GM12878 (cell line): Measurements from ENCODE around the gene SMG6. TPM values are rescaled to one million over a fixed set of nuclear protein-coding genes. Genes with fewer than 3 reads are reported as not detected.

Source experiments
- ATAC-seq: fragments of 200-7000 bp; cut with Tn5 transposase; 3 replicates; pipeline ENCODE4 v1.9.1; 2020; ENCODE audit warnings: mild to moderate bottlenecking, moderate library complexity
- BruUV-seq: library from RNA; stranded (reverse); fragments of 400-500 nt; replicated peaks from 2 replicates; lab custom pipeline; 2021; lab: Mats Ljungman, UMichigan
- CTCF ChIA-PET: fragments of 300-600 bp; sonication (Branson Sonifier 250); formaldehyde crosslinking; extraction: SDS; loops from one replicate; lab custom pipeline; 2021; ENCODE audit warnings: inconsistent platforms; lab: Yijun Ruan, JAX
- POLR2A ChIA-PET: fragments of 350-600 bp; formaldehyde crosslinking; extraction: SDS; loops from one replicate; lab custom pipeline; 2021; ENCODE audit warnings: inconsistent platforms; lab: Charles Lee
- RAD21 ChIA-PET: fragments of 300-600 bp; sonication (Branson Sonifier 250); formaldehyde crosslinking; loops from one replicate; lab custom pipeline; 2023; ENCODE audit warnings: antibody characterized with exemption; ENCODE audit not compliant: unreplicated experiment; lab: Charles Lee
- SMC1A ChIA-PET: fragments of 300-600 bp; sonication (Branson Sonifier 250); formaldehyde crosslinking; loops from one replicate; lab custom pipeline; 2023; ENCODE audit not compliant: unreplicated experiment, uncharacterized antibody; lab: Charles Lee
- DNase-seq: peaks from one replicate; pipeline ENCODE4 v3.0.0-alpha.2; 2011; ENCODE audit warnings: low read depth, low spot score
- FAIRE-seq: peaks from 3 replicates; lab custom pipeline; 2011; peaks lifted over from hg19 to GRCh38; lab: Jason Lieb, UNC
- H2AFZ ChIP-seq: 2 replicates; pipeline ENCODE4 v1.6.0; 2011; ENCODE audit warnings: low read depth, low read length, control low read depth; ENCODE audit not compliant: control insufficient read depth
- H3K27ac ChIP-seq: 2 replicates; pipeline ENCODE4 v1.5.1; 2011; ENCODE audit warnings: control low read depth; ENCODE audit not compliant: control insufficient read depth, insufficient read depth
- H3K27me3 ChIP-seq, 2 experiments: replicated peaks in 1 of 2; 2 replicates each; pipeline versions ENCODE4 v1.6.0 to v1.6.1; 2011; ENCODE audit warnings: low read length in 1 of 2; ENCODE audit not compliant: control insufficient read depth in 2 of 2, insufficient read depth in 2 of 2
- H3K36me3 ChIP-seq, 2 experiments: 2 replicates each; pipeline ENCODE4 v1.5.1; 2011; ENCODE audit warnings: low read length in 1 of 2; ENCODE audit not compliant: control insufficient read depth in 2 of 2, insufficient read depth in 2 of 2
- H3K4me1 ChIP-seq: 2 replicates; pipeline ENCODE4 v1.6.1; 2011; ENCODE audit warnings: mild to moderate bottlenecking, low read length, moderate library complexity, mixed read lengths; ENCODE audit not compliant: control insufficient read depth, insufficient read depth
- H3K4me2 ChIP-seq: 2 replicates; pipeline ENCODE4 v1.6.0; 2011; ENCODE audit warnings: control low read depth; ENCODE audit not compliant: control insufficient read depth, insufficient read depth
- H3K4me3 ChIP-seq: fragments of 200-600 bp; sonication (generic); 2 replicates; pipeline ENCODE4 v1.5.1; 2016
- H3K79me2 ChIP-seq: 2 replicates; pipeline ENCODE4 v1.6.0; 2011; ENCODE audit warnings: low read length; ENCODE audit not compliant: control insufficient read depth, insufficient read depth
- H3K9ac ChIP-seq: 2 replicates; pipeline ENCODE4 v1.8.0; 2011; ENCODE audit warnings: low read length, control low read depth, mixed read lengths; ENCODE audit not compliant: control insufficient read depth, insufficient read depth
- H3K9me3 ChIP-seq: replicated peaks from 3 replicates; pipeline ENCODE4 v1.5.1; 2011; ENCODE audit warnings: mild to moderate bottlenecking, low read length; ENCODE audit not compliant: control insufficient read depth, insufficient read depth
- H4K20me1 ChIP-seq: 2 replicates; pipeline ENCODE4 v1.6.0; 2011; ENCODE audit not compliant: control insufficient read depth, insufficient read depth
- CHD2 ChIP-seq: IDR thresholded peaks from 2 replicates; pipeline ENCODE4 v1.6.1; 2011; ENCODE audit warnings: low read depth, low read length, improper control_type of control experiment, borderline replicate concordance
- CTCF ChIP-seq, 3 experiments: IDR thresholded peaks in 2 of 3; conservative IDR thresholded peaks in 1 of 3; 2 replicates each; pipeline ENCODE4 v1.5.1; 2011; ENCODE audit warnings: low read depth in 3 of 3, low read length in 3 of 3, mild to moderate bottlenecking in 3 of 3, control low read depth in 2 of 3, moderate library complexity in 2 of 3, inconsistent platforms in 1 of 3, mixed read lengths in 1 of 3; ENCODE audit not compliant: control insufficient read depth in 2 of 3, insufficient read depth in 1 of 3; ENCODE audit errors: extremely low read depth in 1 of 3
- JUNB ChIP-seq: IDR thresholded peaks from 2 replicates; pipeline ENCODE4 v1.6.1; 2016; ENCODE audit warnings: antibody characterized with exemption, mild to moderate bottlenecking
- MYB ChIP-seq: fragments of 150-350 bp; IDR thresholded peaks from 2 replicates; pipeline ENCODE4 v1.6.1; 2014; ENCODE audit warnings: mild to moderate bottlenecking, low read depth, low read length, borderline replicate concordance
- SMC3 ChIP-seq: IDR thresholded peaks from 2 replicates; pipeline ENCODE4 v1.6.1; 2011; ENCODE audit warnings: low read length, improper control_type of control experiment, borderline replicate concordance
- WRNIP1 ChIP-seq: IDR thresholded peaks from 2 replicates; pipeline ENCODE4 v1.6.1; 2011; ENCODE audit warnings: low read depth, low read length, improper control_type of control experiment, borderline replicate concordance
- ZNF24 ChIP-seq: fragments of 450-650 bp; IDR thresholded peaks from 2 replicates; pipeline ENCODE4 v1.6.1; 2017; ENCODE audit warnings: antibody characterized with exemption, mild to moderate bottlenecking
- ZNF274 ChIP-seq: IDR thresholded peaks from one replicate; pipeline ENCODE4 v1.8.0; 2011; ENCODE audit not compliant: insufficient read length, insufficient read depth
- ZNF622 ChIP-seq: fragments of 450-650 bp; IDR thresholded peaks from 2 replicates; pipeline ENCODE4 v1.6.1; 2017; ENCODE audit warnings: mild to moderate bottlenecking, inconsistent platforms
- WGBS: methylation state at CpG from one replicate; pipeline ENCODE4 v1.1.6; 2016; ENCODE audit warnings: low lambda C conversion rate; ENCODE audit not compliant: insufficient replicate concordance, insufficient coverage; ENCODE audit errors: missing lambda C conversion rate; 5-methylcytosine and 5-hydroxymethylcytosine counted together
- in situ Hi-C: fragments of 300-500 bp; cut with MboI; formaldehyde crosslinking; loops from 9 replicates; pipeline ENCODE4 v1.14.3; 2018; ENCODE audit warnings: mixed read lengths
- intact Hi-C: fragments of 100-400 bp; cut with micrococcal nuclease; formaldehyde crosslinking; loops from one replicate; pipeline ENCODE4 v1.14.2; 2022; ENCODE audit not compliant: unreplicated experiment
- polyA plus RNA-seq, 11 experiments: library from polyadenylated mRNA; depleted of rRNA in 4 of 11; unstranded in 6 of 11; stranded (reverse) in 5 of 11; fragments of >200 nt; fragmentation: Nextera tagmentation in 4 of 11; fragmentation: Illumina TruSeq in 1 of 11; extraction: Ambion mirVana in 4 of 11; extraction: Trizol in 1 of 11; gene quantifications; 1 replicate in 1 of 11; 2 replicates in 10 of 11; pipeline versions ENCODE4 v1.2.1 to v1.2.3, GENCODE V29; 2011 to 2016; ENCODE audit warnings: inconsistent platforms in 2 of 11, missing spikeins in 2 of 11, low read depth in 1 of 11
- total RNA-seq, 4 experiments: library from RNA; depleted of rRNA in 3 of 4; stranded (reverse); fragments of >200 nt in 3 of 4; fragmentation: Illumina TruSeq in 1 of 4; extraction: Trizol in 1 of 4; gene quantifications; 2 replicates each; pipeline versions ENCODE4 v1.2.1 to v1.2.3, GENCODE V29; 2013 to 2021
- TF ChIP-seq, protein P1 (sequence below): IDR thresholded peaks from 2 replicates; pipeline ENCODE4 v1.6.1; 2012; ENCODE audit warnings: low read depth, low read length, improper control_type of control experiment

SMG6 gene
- total and polyA plus RNA-seq, 10 of the 15 experiments (the other 5 are each of a cell fraction or from before 2014, with no cell fraction given): 0.58 to 28.7 (median 15.7) TPM

DNA sequence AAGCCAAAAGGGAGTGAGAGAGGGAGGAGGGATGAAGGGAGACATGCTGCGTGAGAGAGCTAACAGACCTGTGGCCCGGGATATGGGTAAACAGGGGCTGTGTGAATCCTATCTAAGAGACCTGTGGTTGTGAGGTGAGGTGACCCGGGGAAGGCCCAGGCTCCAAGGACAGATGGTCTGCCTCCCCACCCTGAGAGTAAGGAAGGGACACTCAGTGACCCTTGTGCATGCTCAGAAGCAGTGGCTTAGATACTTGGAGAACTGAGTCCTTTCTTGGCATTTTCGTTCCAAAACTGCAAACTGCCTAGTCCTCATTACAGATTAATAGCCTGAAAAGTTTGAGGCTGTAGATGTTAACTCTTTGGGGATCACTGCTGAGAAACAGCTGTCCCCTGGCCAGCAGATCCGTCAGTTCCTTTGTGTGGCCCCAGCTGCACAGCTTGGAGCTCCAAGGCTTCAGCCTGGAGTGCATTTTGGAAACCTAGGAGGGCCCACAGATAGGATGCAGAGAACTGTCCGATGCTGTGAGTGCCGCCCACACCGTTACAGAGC lies 121.6 kb downstream of the SMG6 start:
- no peaks in the 10 kb centered on the region for H3K9me3 ChIP-seq
- H3K4me2 ChIP-seq: no peak overlapping the region
- H3K79me2 ChIP-seq: no peaks in the 10 kb centered on the region
- no peak overlapping the region for H2AFZ ChIP-seq
- no peak for DNase-seq
- no peaks in the 10 kb centered on the region for H3K27me3 ChIP-seq
- ChIA-PET CTCF (interaction anchor here (0.5 to 1.1 kb wide), 4 partner anchors 16 to 111 kb away, joined by 3 to 5 read pairs (median 3); no protein-coding TSS in a partner anchor), RAD21 (interaction anchor here (1.3 kb wide), 1 partner anchor 63 kb away, joined by 4 read pairs; no protein-coding TSS in a partner anchor), SMC1A (interaction anchor here (0.9 to 1.3 kb wide), 2 partner anchors 92 to 111 kb away, joined by 3 read pairs; no protein-coding TSS in a partner anchor), POLR2A (no interaction called here)
- no peak overlapping the region for H3K27ac ChIP-seq
- H4K20me1 ChIP-seq: no peaks in the 10 kb centered on the region
- no TSS peak for BruUV-seq
- H3K4me3 ChIP-seq: no peak overlapping the region
- no peak overlapping the region for H3K9ac ChIP-seq
- peaks cover 20 to 38% of the 10 kb centered on the region in 2 experiments for H3K36me3 ChIP-seq
- in situ Hi-C loops (no loop called here), intact Hi-C loops (no loop called here)
- TF ChIP-seq JUNB (no peak), WRNIP1 (no peak), CTCF (IDR thresholded peaks at IDR 0.05 in 2 of 3, conservative IDR thresholded peaks at IDR 0.05 in 1 of 3; ENCODE audit: control insufficient read depth in 2 of 3, extremely low read depth in 1 of 3, insufficient read depth in 1 of 3, low read depth in 3 of 3, low read length in 3 of 3) (no peak), SMC3 (no peak), CHD2 (no peak), ZNF274 (no peak), ZNF24 (no peak), ZNF622 (no peak), MYB (no peak)
- TF ChIP-seq, protein P1, sequence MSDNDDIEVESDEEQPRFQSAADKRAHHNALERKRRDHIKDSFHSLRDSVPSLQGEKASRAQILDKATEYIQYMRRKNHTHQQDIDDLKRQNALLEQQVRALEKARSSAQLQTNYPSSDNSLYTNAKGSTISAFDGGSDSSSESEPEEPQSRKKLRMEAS: no peak
- no peak for FAIRE-seq
- 96% methylated on average over 8 of the region's 8 CpGs for WGBS
- H3K4me1 ChIP-seq: no peaks in the 10 kb centered on the region
- no peak for ATAC-seq
